Measurements from ENCODE around the gene IL31RA. TPM values are rescaled to one million over a fixed set of nuclear protein-coding genes. Genes with fewer than 3 reads are reported as not detected.

The IL31RA gene
- total and polyA plus RNA-seq, 10 of the 15 experiments (the other 5 are each of a cell fraction or from before 2014, with no cell fraction given) = 0.03 to 0.31 (median 0.11) TPM; not detected in 2

DNA sequence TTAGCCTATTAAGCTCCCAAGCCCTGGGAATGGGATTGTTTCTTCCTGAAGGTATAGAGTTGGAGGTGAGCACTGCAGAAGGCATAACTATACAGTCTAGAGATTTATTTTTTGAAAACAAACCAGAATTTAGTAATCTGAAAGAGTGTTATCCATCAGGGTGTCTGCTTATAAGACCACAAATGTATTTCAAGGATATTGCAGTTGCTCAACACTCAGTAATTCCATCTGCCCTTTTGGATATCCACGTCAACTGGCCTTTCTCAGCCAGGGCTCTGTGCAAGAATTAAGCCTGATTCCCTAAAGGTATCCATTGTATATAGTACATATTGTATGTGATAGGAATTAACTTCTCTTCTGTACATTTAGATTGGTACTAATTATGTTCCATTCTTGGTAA is 15.0 kb upstream of the IL31RA start:
- H3K27ac ChIP-seq (ENCODE audit: control insufficient read depth, insufficient read depth) = no peak overlapping the region
- 0% methylated on average over 1 of the region's 1 CpG for WGBS (ENCODE audit: insufficient coverage, insufficient replicate concordance, low lambda C conversion rate, missing lambda C conversion rate)
- DNase-seq (ENCODE audit: low read depth, low spot score) = no peak
- no peaks in the 10 kb centered on the region for H3K36me3 ChIP-seq (ENCODE audit: control insufficient read depth in 2 of 2, insufficient read depth in 2 of 2, low read length in 1 of 2)
- intact Hi-C loops (cut with micrococcal nuclease; ENCODE audit: unreplicated experiment) = no loop called here
- no peaks in the 10 kb centered on the region; the same call in 2 of the 3 replicates for H3K9me3 ChIP-seq (replicated peaks; ENCODE audit: control insufficient read depth, insufficient read depth, low read length)
- in situ Hi-C loops (cut with MboI) = no loop called here
- no peaks in the 10 kb centered on the region for H3K4me1 ChIP-seq (ENCODE audit: control insufficient read depth, insufficient read depth, low read length)
- TF ChIP-seq CREM (IDR thresholded peaks at IDR 0.05; ENCODE audit: low read depth) (no peak), EGR1 (IDR thresholded peaks at IDR 0.05; ENCODE audit: borderline replicate concordance in 1 of 2, low read depth in 2 of 2, low read length in 2 of 2) (no peak), GABPA (IDR thresholded peaks at IDR 0.05; ENCODE audit: low read depth) (no peak), CBFB (IDR thresholded peaks at IDR 0.05; ENCODE audit: low read depth) (no peak), SIX5 (IDR thresholded peaks at IDR 0.05; ENCODE audit: low read depth, low read length, severe bottlenecking) (no peak), RBBP5 (conservative IDR thresholded peaks at IDR 0.05) (no peak), MEF2B (IDR thresholded peaks at IDR 0.05; ENCODE audit: partially characterized antibody, poor library complexity, severe bottlenecking) (no peak), SMARCA5 (IDR thresholded peaks at IDR 0.05) (no peak)
- H3K79me2 ChIP-seq (ENCODE audit: control insufficient read depth, insufficient read depth, low read length) = no peaks in the 10 kb centered on the region
- POLR2A ChIA-PET = no interaction called here
- SMC1A ChIA-PET (ENCODE audit: uncharacterized antibody, unreplicated experiment) = interaction anchor here (2.0 kb wide), 1 partner anchor 10 kb away, joined by 4 read pairs; no protein-coding TSS in a partner anchor
- BruUV-seq (replicated peaks) = no TSS peak
- H2AFZ ChIP-seq (ENCODE audit: control insufficient read depth, low read depth, low read length) = no peak overlapping the region
- CTCF ChIA-PET = no interaction called here
- H3K9ac ChIP-seq (ENCODE audit: control insufficient read depth, insufficient read depth, low read length) = no peak overlapping the region
- no peak overlapping the region for H3K4me2 ChIP-seq (ENCODE audit: control insufficient read depth, insufficient read depth)
- H3K27me3 ChIP-seq (replicated peaks in 1 of 2; ENCODE audit: control insufficient read depth in 2 of 2, insufficient read depth in 2 of 2, low read length in 1 of 2) = no peaks in the 10 kb centered on the region
- no peaks in the 10 kb centered on the region for H4K20me1 ChIP-seq (ENCODE audit: control insufficient read depth, insufficient read depth)
- FAIRE-seq = no peak
- ATAC-seq = no peak
- RAD21 ChIA-PET (ENCODE audit: unreplicated experiment) = no interaction called here
- no peak overlapping the region for H3K4me3 ChIP-seq

- ATAC-seq (no peak), DNase-seq (ENCODE audit: low read depth, low spot score) (no peak), FAIRE-seq (no peak)
- Histone ChIP-seq H3K4me3 (no peak overlapping the region), H2AFZ (ENCODE audit: control insufficient read depth, low read depth, low read length) (no peak overlapping the region), H3K4me2 (ENCODE audit: control insufficient read depth, insufficient read depth) (no peak overlapping the region), H3K27ac (ENCODE audit: control insufficient read depth, insufficient read depth) (no peak overlapping the region), H3K79me2 (ENCODE audit: control insufficient read depth, insufficient read depth, low read length) (no peaks in the 10 kb centered on the region), H3K9ac (ENCODE audit: control insufficient read depth, insufficient read depth, low read length) (no peak overlapping the region), H3K27me3 (replicated peaks in 1 of 2; ENCODE audit: control insufficient read depth in 2 of 2, insufficient read depth in 2 of 2, low read length in 1 of 2) (no peaks in the 10 kb centered on the region), H3K4me1 (ENCODE audit: control insufficient read depth, insufficient read depth, low read length) (no peaks in the 10 kb centered on the region), H4K20me1 (ENCODE audit: control insufficient read depth, insufficient read depth) (no peaks in the 10 kb centered on the region), H3K9me3 (replicated peaks; ENCODE audit: control insufficient read depth, insufficient read depth, low read length) (no peaks in the 10 kb centered on the region; the same call in 2 of the 3 replicates), H3K36me3 (ENCODE audit: control insufficient read depth in 2 of 2, insufficient read depth in 2 of 2, low read length in 1 of 2) (no peaks in the 10 kb centered on the region)
- ChIA-PET CTCF (no interaction called here), SMC1A (ENCODE audit: uncharacterized antibody, unreplicated experiment) (no interaction called here), POLR2A (no interaction called here), RAD21 (ENCODE audit: unreplicated experiment) (no interaction called here)
- no TSS peak for BruUV-seq (replicated peaks)
- TF ChIP-seq NBN (IDR thresholded peaks at IDR 0.05) = no peak
- TF ChIP-seq POLR2AphosphoS2 (IDR thresholded peaks at IDR 0.05; ENCODE audit: low read depth, low read length) = no peak
- no peak for TF ChIP-seq RFX5 (IDR thresholded peaks at IDR 0.05; ENCODE audit: low read depth, low read length)
- TF ChIP-seq RAD51 (IDR thresholded peaks at IDR 0.05) = peak; percentile 24; the same call in 1 of the 2 replicates
- TF ChIP-seq ZNF622 (IDR thresholded peaks at IDR 0.05) = no peak
- no peak for TF ChIP-seq SMC3 (IDR thresholded peaks at IDR 0.05; ENCODE audit: borderline replicate concordance, low read length)
- no peak for TF ChIP-seq IKZF1 (conservative IDR thresholded peaks at IDR 0.05)
- no peak for TF ChIP-seq MXI1 (IDR thresholded peaks at IDR 0.05; ENCODE audit: low read depth, low read length)
- no peak for TF ChIP-seq RAD21 (IDR thresholded peaks at IDR 0.05; ENCODE audit: insufficient read depth, low read depth, low read length)
- in situ Hi-C loops (cut with MboI) (no loop called here), intact Hi-C loops (cut with micrococcal nuclease; ENCODE audit: unreplicated experiment) (no loop called here)
- WGBS (ENCODE audit: insufficient coverage, insufficient replicate concordance, low lambda C conversion rate, missing lambda C conversion rate) = 15% methylated on average over 2 of the region's 2 CpGs
Measured at GRCh38 chr5:55841976-55842375, 9.2 kb upstream of the IL31RA start.

Data from GM12878 (cell line).